ENCODE data around the gene GARNL3. TPM values are rescaled to one million over a fixed set of nuclear protein-coding genes. Genes with fewer than 3 reads are reported as not detected.

GARNL3 gene
- total and polyA plus RNA-seq, 2 of the 13 experiments (the other 11 are each of a cell fraction or from before 2014, with no cell fraction given): 3.9 to 11.0 TPM

GRCh38 chr9:127390563-127390962 is 126.0 kb downstream of the GARNL3 start (continued):
- TF ChIP-seq MTA1 (CRISPR knock-in tag; IDR thresholded peaks at IDR 0.05; ENCODE audit: borderline replicate concordance) (0 out of 2 replicates have a peak, but pooled peaks have one; percentile 52), ZNF329 (CRISPR knock-in tag; IDR thresholded peaks at IDR 0.05; ENCODE audit: low read depth) (no peak), FOSL1 (CRISPR knock-in tag; IDR thresholded peaks at IDR 0.05; ENCODE audit: borderline replicate concordance) (peak; percentile 94), MED8 (CRISPR knock-in tag; IDR thresholded peaks at IDR 0.05; ENCODE audit: insufficient replicate concordance) (no peak), ZNF234 (CRISPR knock-in tag; conservative IDR thresholded peaks at IDR 0.05) (no peak), HNF1B (CRISPR knock-in tag; IDR thresholded peaks at IDR 0.05) (peak; percentile 71), TAF15 (IDR thresholded peaks at IDR 0.05; ENCODE audit: low read depth, low read length, poor library complexity, severe bottlenecking) (no peak), ZHX2 (IDR thresholded peaks at IDR 0.05; ENCODE audit: low read depth) (peak; percentile 56; the same call in 1 of the 2 replicates), ZHX2 (CRISPR knock-in tag; IDR thresholded peaks at IDR 0.05; ENCODE audit: borderline replicate concordance) (no peak), SMAD1 (CRISPR knock-in tag; IDR thresholded peaks at IDR 0.05; ENCODE audit: borderline replicate concordance, low read depth) (no peak), ZNF441 (CRISPR knock-in tag; IDR thresholded peaks at IDR 0.05; ENCODE audit: borderline replicate concordance) (no peak), ZSCAN9 (CRISPR knock-in tag; IDR thresholded peaks at IDR 0.05; ENCODE audit: borderline replicate concordance) (peak; percentile 60; the same call in 1 of the 2 replicates), REPIN1 (CRISPR knock-in tag; IDR thresholded peaks at IDR 0.05; ENCODE audit: borderline replicate concordance, low read depth) (no peak), TFE3 (CRISPR knock-in tag; IDR thresholded peaks at IDR 0.05) (peak; percentile 68; the same call in 1 of the 2 replicates), RBM22 (optimal IDR thresholded peaks at IDR 0.05; ENCODE audit: low read length) (no peak), CBFB (CRISPR knock-in tag; IDR thresholded peaks at IDR 0.05) (peak; percentile 79; the same call in 1 of the 2 replicates), GZF1 (CRISPR knock-in tag; IDR thresholded peaks at IDR 0.05) (no peak), MBNL3 (CRISPR knock-in tag; conservative IDR thresholded peaks at IDR 0.05) (no peak), ZNF775 (CRISPR knock-in tag; IDR thresholded peaks at IDR 0.05; ENCODE audit: borderline replicate concordance) (no peak), ZNF772 (CRISPR knock-in tag; IDR thresholded peaks at IDR 0.05) (peak; percentile 76; the same call in 1 of the 2 replicates)
